K562 (cell line): ENCODE results near the gene SEMA6D. TPM values are rescaled to one million over a fixed set of nuclear protein-coding genes. Genes with fewer than 3 reads are reported as not detected.

Source experiments
- ATAC-seq: fragments of 200-7000 bp; cut with Tn5 transposase; 3 replicates; pipeline ENCODE4 v1.9.1; 2020; ENCODE audit warnings: moderate library complexity
- BruUV-seq: library from RNA; stranded (reverse); fragments of 400-500 nt; replicated peaks from 2 replicates; lab custom pipeline; 2021; lab: Mats Ljungman, UMichigan
- CTCF ChIA-PET: fragments of 300-600 bp; formaldehyde crosslinking; extraction: SDS; loops from one replicate; lab custom pipeline; 2021; ENCODE audit warnings: low intra/inter-chr PET ratio; lab: Yijun Ruan, JAX
- POLR2A ChIA-PET: fragments of 300-600, 350-650 bp; sonication (Branson Sonifier 250); formaldehyde crosslinking; extraction: SDS; loops from one replicate; lab custom pipeline; 2021; ENCODE audit warnings: antibody characterized with exemption, inconsistent platforms; lab: Yijun Ruan, JAX
- DNase-seq, 4 experiments: peaks; one replicate each; pipeline versions ENCODE4 v3.0.0 to v3.0.0-alpha.2; 2011 to 2018; ENCODE audit warnings: low spot score in 3 of 4, mixed read lengths in 3 of 4; ENCODE audit errors: extremely low read depth in 1 of 4
- FAIRE-seq: peaks from 2 replicates; lab custom pipeline; 2011; peaks lifted over from hg19 to GRCh38; lab: Jason Lieb, UNC
- H2AFZ ChIP-seq: 2 replicates; pipeline ENCODE4 v1.6.0; 2011; ENCODE audit warnings: low read depth, low read length, control low read depth, inconsistent platforms
- H3K27ac ChIP-seq: fragments of 200-600 bp; 3 replicates; pipeline ENCODE4 v1.8.0; 2011; ENCODE audit warnings: low read depth, mild to moderate bottlenecking, control low read depth, inconsistent platforms, low read length, moderate library complexity, mixed read lengths; ENCODE audit errors: extremely low read depth
- H3K27me3 ChIP-seq, 2 experiments: fragments of 300-600 bp in 1 of 2; 2 replicates in 1 of 2; 3 replicates in 1 of 2; pipeline versions ENCODE4 v1.6.0 to v1.8.0; 2011; ENCODE audit warnings: inconsistent platforms in 2 of 2, low read length in 2 of 2, mild to moderate bottlenecking in 1 of 2, mixed read lengths in 1 of 2, moderate library complexity in 1 of 2; ENCODE audit not compliant: control insufficient read depth in 2 of 2, insufficient read depth in 2 of 2
- H3K36me3 ChIP-seq: fragments of 300-600 bp; 3 replicates; pipeline ENCODE4 v1.8.0; 2011; ENCODE audit warnings: mild to moderate bottlenecking, low read length, inconsistent platforms; ENCODE audit not compliant: control insufficient read depth, insufficient read depth
- H3K4me1 ChIP-seq, 2 experiments: fragments of 200-600 bp in 1 of 2; replicated peaks in 1 of 2; 2 replicates in 1 of 2; 3 replicates in 1 of 2; pipeline versions ENCODE4 v1.5.1 to v1.8.0; 2011; ENCODE audit warnings: inconsistent platforms in 2 of 2, low read length in 2 of 2, mild to moderate bottlenecking in 1 of 2, mixed read lengths in 1 of 2, moderate library complexity in 1 of 2; ENCODE audit not compliant: control insufficient read depth in 2 of 2, insufficient read depth in 2 of 2
- H3K4me2 ChIP-seq: 2 replicates; pipeline ENCODE4 v1.6.1; 2011; ENCODE audit warnings: low read length, control low read depth, inconsistent platforms, mixed read lengths; ENCODE audit not compliant: insufficient read depth
- H3K4me3 ChIP-seq: fragments of 200-600 bp; sonication (generic), shearing (Covaris generic); 2 replicates; pipeline ENCODE4 v1.5.1; 2016; ENCODE audit warnings: control low read depth, inconsistent platforms
- H3K79me2 ChIP-seq: fragments of 200-600 bp; 3 replicates; pipeline ENCODE4 v1.8.0; 2011; ENCODE audit warnings: low read length, inconsistent platforms; ENCODE audit not compliant: control insufficient read depth, insufficient read depth
- H3K9ac ChIP-seq, 2 experiments: 2 replicates each; pipeline versions ENCODE4 v1.6.0 to v1.6.1; 2011; ENCODE audit warnings: low read depth in 2 of 2, low read length in 2 of 2, control low read depth in 1 of 2, inconsistent platforms in 1 of 2, mild to moderate bottlenecking in 1 of 2, mixed read lengths in 1 of 2; ENCODE audit not compliant: insufficient read depth in 1 of 2
- H3K9me1 ChIP-seq: one replicate; pipeline ENCODE4 v1.6.0; 2011; ENCODE audit warnings: inconsistent platforms, mild to moderate bottlenecking, low read length, moderate library complexity; ENCODE audit not compliant: control insufficient read depth, insufficient read depth
- H3K9me3 ChIP-seq: replicated peaks from 2 replicates; pipeline ENCODE4 v1.5.1; 2011; ENCODE audit warnings: low read depth, low read length, inconsistent platforms; ENCODE audit not compliant: control insufficient read depth, insufficient read depth
- H4K20me1 ChIP-seq: replicated peaks from 2 replicates; pipeline ENCODE4 v1.6.1; 2011; ENCODE audit warnings: low read length, inconsistent platforms, mixed read lengths; ENCODE audit not compliant: control insufficient read depth, insufficient read depth
- HOXB6 ChIP-seq: fragments of 250-450 bp; sonication (Bioruptor Pico); IDR thresholded peaks from 2 replicates; pipeline ENCODE4 v1.5.1; 2022; ENCODE audit warnings: mild to moderate bottlenecking, borderline replicate concordance
- MAFK ChIP-seq: IDR thresholded peaks from 2 replicates; pipeline ENCODE4 v1.6.1; 2011; ENCODE audit warnings: low read length, improper control_type of control experiment
- MECOM ChIP-seq: fragments of 250-450 bp; sonication (Bioruptor Pico); IDR thresholded peaks from 2 replicates; pipeline ENCODE4 v1.8.0; 2022; ENCODE audit warnings: inconsistent platforms
- NFE2L1 ChIP-seq: fragments of 450-650 bp; IDR thresholded peaks from 2 replicates; pipeline ENCODE4 v1.6.1; 2016; ENCODE audit warnings: missing genetic modification characterization, low read depth, mild to moderate bottlenecking, missing compliant biosample characterization, moderate library complexity, borderline replicate concordance
- PCBP2 ChIP-seq: fragments of 200-400 bp; formaldehyde crosslinking; IDR thresholded peaks from 2 replicates; pipeline ENCODE4 v1.6.1; 2018; ENCODE audit warnings: low read length, low read depth, mild to moderate bottlenecking, moderate library complexity; ENCODE audit not compliant: poor library complexity, severe bottlenecking
- PTBP1 ChIP-seq: fragments of 200-400 bp; formaldehyde crosslinking; IDR thresholded peaks from 2 replicates; pipeline ENCODE4 v1.6.1; 2017; ENCODE audit warnings: low read depth, low read length
- PYGO2 ChIP-seq: fragments of 450-650 bp; IDR thresholded peaks from 2 replicates; pipeline ENCODE4 v1.6.1; 2016; ENCODE audit warnings: mild to moderate bottlenecking, missing genetic modification characterization, moderate library complexity, missing compliant biosample characterization
- RB1 ChIP-seq: fragments of 450-650 bp; IDR thresholded peaks from 2 replicates; pipeline ENCODE4 v1.6.1; 2017; ENCODE audit warnings: low read depth, mild to moderate bottlenecking
- RUNX1 ChIP-seq: sonication (generic); IDR thresholded peaks from 2 replicates; pipeline ENCODE4 v1.6.1; 2016; ENCODE audit warnings: antibody characterized with exemption, low read depth
- SAFB2 ChIP-seq: fragments of 200-400 bp; formaldehyde crosslinking; IDR thresholded peaks from 2 replicates; pipeline ENCODE4 v1.6.1; 2018; ENCODE audit warnings: borderline replicate concordance, low read length, low read depth, moderate library complexity; ENCODE audit not compliant: severe bottlenecking
- SMARCC2 ChIP-seq: fragments of 450-650 bp; IDR thresholded peaks from 2 replicates; pipeline ENCODE4 v1.6.1; 2017; ENCODE audit warnings: antibody characterized with exemption, moderate library complexity, mild to moderate bottlenecking, low read depth
- SRSF7 ChIP-seq: fragments of 200-400 bp; formaldehyde crosslinking; optimal IDR thresholded peaks from 2 replicates; pipeline ENCODE3; 2017; ENCODE audit warnings: mild to moderate bottlenecking, low read depth, low read length
- TAF9B ChIP-seq: fragments of 450-650 bp; IDR thresholded peaks from 2 replicates; pipeline ENCODE4 v1.6.1; 2018; ENCODE audit warnings: mild to moderate bottlenecking; ENCODE audit not compliant: partially characterized antibody
- ZNF408 ChIP-seq: fragments of 250-450 bp; sonication (Bioruptor Pico); IDR thresholded peaks from 2 replicates; pipeline ENCODE4 v1.4.0; 2020; ENCODE audit warnings: low read depth, mild to moderate bottlenecking, moderate library complexity
- WGBS: fragments of 100-300 bp; shearing (Covaris generic); methylation state at CpG from one replicate; pipeline ENCODE4 v1.1.6; 2016; ENCODE audit warnings: low coverage, mixed read lengths; ENCODE audit not compliant: insufficient coverage; ENCODE audit errors: missing lambda C conversion rate; 5-methylcytosine and 5-hydroxymethylcytosine counted together
- in situ Hi-C: fragments of 300-500 bp; cut with MboI; formaldehyde crosslinking; loops from 4 replicates; pipeline ENCODE4 v1.15.0; 2018; ENCODE audit warnings: inconsistent platforms, mixed read lengths
- intact Hi-C: fragments of 100-400 bp; cut with micrococcal nuclease; formaldehyde crosslinking; loops from 2 replicates; pipeline ENCODE4 v1.14.2; 2022
- polyA plus RNA-seq, 8 experiments: library from polyadenylated mRNA; depleted of rRNA in 4 of 8; stranded (reverse) in 5 of 8; unstranded in 3 of 8; fragments of >200 nt; fragmentation: Nextera tagmentation in 2 of 8; fragmentation: Illumina TruSeq in 1 of 8; extraction: Ambion mirVana in 2 of 8; extraction: Trizol in 1 of 8; gene quantifications; 2 replicates each; pipeline versions ENCODE4 v1.2.1 to v1.2.3, GENCODE V29; 2011 to 2014; ENCODE audit warnings: inconsistent platforms in 1 of 8, missing spikeins in 1 of 8
- total RNA-seq, 7 experiments: library from RNA; depleted of rRNA in 6 of 7; stranded (reverse); fragments of >200 nt in 6 of 7; fragmentation: Illumina TruSeq in 2 of 7; extraction: Trizol in 2 of 7; gene quantifications; 2 replicates each; pipeline versions ENCODE4 v1.2.1 to v1.2.3, GENCODE V29; 2011 to 2021; ENCODE audit warnings: low replicate concordance in 1 of 7
- TF ChIP-seq, protein P1 (sequence below), 3 experiments: fragments of 200-800 bp in 1 of 3; sonication (Bioruptor generic) in 1 of 3; sonication (generic) in 1 of 3; formaldehyde crosslinking in 1 of 3; IDR thresholded peaks; 2 replicates each; pipeline versions ENCODE4 v1.6.1 to v1.8.0; 2016 to 2022; ENCODE audit warnings: mild to moderate bottlenecking in 2 of 3, missing compliant biosample characterization in 2 of 3, missing genetic modification characterization in 2 of 3, missing genetic modification reagents in 1 of 3
- TF ChIP-seq, protein P2 (sequence below): fragments of 250-450 bp; sonication (Bioruptor Pico); IDR thresholded peaks from 2 replicates; pipeline ENCODE4 v1.5.0; 2021; ENCODE audit warnings: mild to moderate bottlenecking, moderate library complexity
- TF ChIP-seq, protein P3 (sequence below): fragments of 250-450 bp; sonication (Bioruptor Pico); IDR thresholded peaks from 2 replicates; pipeline ENCODE4 v1.8.0; 2022; ENCODE audit warnings: inconsistent platforms, mild to moderate bottlenecking, moderate library complexity, borderline replicate concordance

Gene SEMA6D
- total and polyA plus RNA-seq, 9 of the 15 experiments (the other 6 are each of a cell fraction or from before 2014, with no cell fraction given): not detected

DNA sequence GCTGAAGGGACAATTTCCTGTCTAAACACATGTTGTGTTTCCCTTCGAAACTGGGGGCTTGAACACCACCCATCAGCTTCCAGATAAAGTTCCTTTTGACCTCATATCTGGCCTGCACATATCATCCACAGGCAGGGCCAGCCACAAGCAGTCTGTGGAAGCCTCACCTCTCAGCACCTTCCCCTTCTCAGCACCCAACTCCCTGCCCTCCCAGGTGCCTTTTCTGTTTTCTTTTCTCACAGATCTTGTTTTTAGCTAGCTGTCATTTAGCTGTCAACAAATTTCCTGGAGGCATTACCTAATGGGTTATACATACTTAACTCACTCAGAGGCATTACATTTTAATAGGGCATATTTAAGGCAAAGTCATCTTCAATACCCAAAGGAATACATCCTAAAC, 93.9 kb downstream of the SEMA6D start:
- ChIA-PET POLR2A (no interaction called here), CTCF (no interaction called here)
- intact Hi-C loops (no loop called here), in situ Hi-C loops (no loop called here)
- DNase-seq: no peak
- Histone ChIP-seq H3K4me1 (no peaks in the 10 kb centered on the region), H3K79me2 (no peaks in the 10 kb centered on the region), H3K4me2 (no peak overlapping the region), H2AFZ (no peak overlapping the region), H4K20me1 (no peaks in the 10 kb centered on the region), H3K9me3 (no peaks in the 10 kb centered on the region), H3K36me3 (no peaks in the 10 kb centered on the region), H3K9ac (no peak overlapping the region), H3K4me3 (no peak overlapping the region), H3K9me1 (no peaks in the 10 kb centered on the region), H3K27ac (no peak overlapping the region), H3K27me3 (no peaks in the 10 kb centered on the region)
- FAIRE-seq: no peak
- BruUV-seq: no TSS peak
- WGBS: 0% methylated on average over 1 of the region's 1 CpG
- no peak for ATAC-seq
- TF ChIP-seq ZNF408 (CRISPR knock-in tag): no peak
- TF ChIP-seq NFE2L1 (tag): no peak
- no peak for TF ChIP-seq TAF9B
- no peak for TF ChIP-seq SAFB2
- TF ChIP-seq HOXB6: no peak
- TF ChIP-seq, protein P1, sequence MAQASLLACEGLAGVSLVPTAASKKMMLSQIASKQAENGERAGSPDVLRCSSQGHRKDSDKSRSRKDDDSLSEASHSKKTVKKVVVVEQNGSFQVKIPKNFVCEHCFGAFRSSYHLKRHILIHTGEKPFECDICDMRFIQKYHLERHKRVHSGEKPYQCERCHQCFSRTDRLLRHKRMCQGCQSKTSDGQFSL (CRISPR knock-in tag; IDR thresholded peaks at IDR 0.05): no peak
- TF ChIP-seq, protein P1 (tag; IDR thresholded peaks at IDR 0.05): no peak
- TF ChIP-seq MECOM (CRISPR knock-in tag): no peak
- TF ChIP-seq PTBP1: no peak
- TF ChIP-seq SMARCC2: no peak
- no peak for TF ChIP-seq RB1
- TF ChIP-seq PCBP2: no peak
- no peak for TF ChIP-seq RUNX1
- no peak for TF ChIP-seq SRSF7
- TF ChIP-seq PYGO2 (tag): no peak
- TF ChIP-seq MAFK: no peak
- TF ChIP-seq, protein P2, sequence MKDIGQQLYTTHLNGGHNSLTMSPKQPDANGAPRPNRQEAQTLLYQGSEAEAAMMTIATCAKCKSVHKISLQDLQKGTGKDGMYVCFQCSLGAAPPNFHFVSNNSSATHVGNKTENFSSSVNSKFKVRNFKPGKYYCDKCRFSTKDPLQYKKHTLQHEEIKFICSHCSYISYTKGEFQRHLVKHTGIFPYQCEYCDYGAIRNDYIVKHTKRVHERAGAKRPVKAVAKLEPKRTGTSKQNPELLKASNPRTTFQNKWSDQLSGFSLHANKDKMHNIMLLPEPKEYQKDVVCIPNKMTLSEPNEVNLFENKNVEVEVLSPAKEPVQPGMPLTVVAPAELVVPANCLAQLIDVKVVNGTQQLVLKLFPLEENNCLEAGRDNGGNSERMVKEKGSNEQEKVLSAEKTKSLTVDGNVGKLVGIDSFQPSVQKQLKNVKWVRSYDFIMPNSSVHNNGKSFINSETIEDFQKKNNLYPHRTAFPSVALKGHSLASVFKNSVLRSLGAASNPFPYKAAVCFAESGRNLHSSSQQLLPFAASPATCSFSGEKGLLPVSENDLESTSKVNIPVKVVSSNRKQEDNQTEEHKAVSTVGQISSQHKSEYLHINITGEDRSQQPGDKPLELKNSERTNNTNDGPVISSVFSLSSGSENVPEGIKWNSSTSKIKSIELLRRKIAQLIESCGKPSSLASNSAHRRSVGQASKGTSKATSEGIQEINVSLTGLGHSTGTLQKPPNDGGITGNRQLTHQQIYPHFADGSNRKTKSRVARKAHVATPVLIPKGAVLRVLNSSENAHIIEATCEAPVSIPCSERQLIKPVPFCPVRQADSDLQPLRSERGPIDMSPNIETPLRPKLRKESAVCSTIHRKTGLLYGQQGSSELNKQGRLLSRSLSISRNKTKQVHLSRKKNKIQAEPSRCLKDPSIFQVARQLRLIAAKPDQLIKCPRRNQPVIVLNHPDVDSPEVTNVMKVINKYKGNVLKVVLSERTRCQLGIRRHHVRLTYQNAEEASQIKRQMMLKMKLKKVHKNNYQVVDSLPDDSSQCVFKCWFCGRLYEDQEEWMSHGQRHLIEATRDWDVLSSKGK (CRISPR knock-in tag): no peak
- TF ChIP-seq, protein P3, sequence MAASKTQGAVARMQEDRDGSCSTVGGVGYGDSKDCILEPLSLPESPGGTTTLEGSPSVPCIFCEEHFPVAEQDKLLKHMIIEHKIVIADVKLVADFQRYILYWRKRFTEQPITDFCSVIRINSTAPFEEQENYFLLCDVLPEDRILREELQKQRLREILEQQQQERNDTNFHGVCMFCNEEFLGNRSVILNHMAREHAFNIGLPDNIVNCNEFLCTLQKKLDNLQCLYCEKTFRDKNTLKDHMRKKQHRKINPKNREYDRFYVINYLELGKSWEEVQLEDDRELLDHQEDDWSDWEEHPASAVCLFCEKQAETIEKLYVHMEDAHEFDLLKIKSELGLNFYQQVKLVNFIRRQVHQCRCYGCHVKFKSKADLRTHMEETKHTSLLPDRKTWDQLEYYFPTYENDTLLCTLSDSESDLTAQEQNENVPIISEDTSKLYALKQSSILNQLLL: no peak
